GM18520 (cell line): ENCODE data around the gene C3.

Source experiments
- ATAC-seq: cut with Tn5 transposase; IDR thresholded peaks from one replicate; pipeline ENCODE4 v1.9.1; 2021; ENCODE audit not compliant: unreplicated experiment

C3 gene

GRCh38 chr19:6745965-6746364 is 25.5 kb upstream of the C3 start:
- no peak for ATAC-seq

- no peak for ATAC-seq
Measured at GRCh38 chr19:6744381-6745301, 24.2 kb upstream of the C3 start.

- no peak for ATAC-seq
Measured at GRCh38 chr19:6743714-6744380, 23.4 kb upstream of the C3 start.

DNA sequence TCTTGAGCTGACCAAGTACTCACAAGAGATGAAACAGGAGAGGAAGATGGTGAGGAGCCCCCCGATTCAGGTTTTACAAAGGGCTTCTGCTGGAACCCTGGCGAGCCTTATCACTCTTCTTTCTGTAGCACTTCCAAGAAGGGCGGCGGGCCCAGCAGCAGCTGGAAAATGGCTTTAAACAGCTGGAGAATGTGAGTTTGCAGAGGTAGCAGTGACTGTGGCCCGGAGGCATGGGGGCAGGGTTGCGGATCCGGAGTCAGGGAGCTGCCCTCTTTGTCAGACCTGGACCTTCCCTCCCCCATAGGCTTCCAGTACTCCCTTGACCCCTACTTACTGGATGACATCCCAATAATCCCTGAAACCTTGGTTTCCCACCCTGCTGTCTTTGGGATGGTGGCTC is 22.6 kb upstream of the C3 start:
- no peak for ATAC-seq

DNA sequence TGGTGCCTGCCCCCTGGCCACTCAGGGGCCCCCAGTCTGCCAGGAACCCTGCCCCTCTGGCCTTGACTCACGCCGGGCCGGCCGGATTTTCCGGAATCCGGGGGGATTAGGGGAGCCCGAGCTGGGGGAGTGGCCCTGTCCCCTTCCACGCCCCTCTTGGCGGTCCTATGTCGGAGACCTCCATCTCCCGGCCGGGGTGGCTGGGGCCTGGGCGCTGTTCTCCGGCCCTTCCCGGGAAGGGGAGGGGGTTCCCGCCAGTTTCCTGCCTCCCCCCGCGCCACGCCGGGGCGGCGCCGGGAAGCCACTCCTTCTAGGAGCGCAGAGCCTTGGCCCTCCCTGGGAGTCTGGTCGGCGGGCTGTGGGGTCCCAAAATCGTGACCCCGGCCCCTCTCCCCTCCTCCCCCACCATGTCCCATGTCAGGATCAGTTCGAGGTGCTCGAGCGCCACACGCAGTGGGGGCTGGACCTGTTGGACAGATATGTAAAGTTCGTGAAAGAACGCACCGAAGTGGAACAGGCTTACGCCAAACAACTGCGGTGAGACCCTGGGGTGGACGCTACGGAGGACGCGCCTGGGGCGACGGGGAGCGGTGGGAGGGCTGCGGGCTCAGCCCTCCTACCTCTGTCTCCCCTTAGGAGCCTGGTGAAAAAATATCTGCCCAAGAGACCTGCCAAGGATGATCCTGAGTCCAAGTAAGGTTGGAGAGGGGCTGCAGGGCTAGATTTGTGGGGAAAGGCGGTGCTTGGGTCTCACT is 20.3 kb upstream of the C3 start:
- ATAC-seq, result no peak

- no peak for ATAC-seq
Measured at GRCh38 chr19:6739883-6740588, 19.6 kb upstream of the C3 start.

GRCh38 chr19:6739390-6739882 is 19.0 kb upstream of the C3 start, which contains the start of gene TRIP10:
TSS of gene TRIP10 (plus strand) at chr19:6739680. CDS start at chr19:6739762, 82 bp downstream.
- ATAC-seq, result no peak

DNA sequence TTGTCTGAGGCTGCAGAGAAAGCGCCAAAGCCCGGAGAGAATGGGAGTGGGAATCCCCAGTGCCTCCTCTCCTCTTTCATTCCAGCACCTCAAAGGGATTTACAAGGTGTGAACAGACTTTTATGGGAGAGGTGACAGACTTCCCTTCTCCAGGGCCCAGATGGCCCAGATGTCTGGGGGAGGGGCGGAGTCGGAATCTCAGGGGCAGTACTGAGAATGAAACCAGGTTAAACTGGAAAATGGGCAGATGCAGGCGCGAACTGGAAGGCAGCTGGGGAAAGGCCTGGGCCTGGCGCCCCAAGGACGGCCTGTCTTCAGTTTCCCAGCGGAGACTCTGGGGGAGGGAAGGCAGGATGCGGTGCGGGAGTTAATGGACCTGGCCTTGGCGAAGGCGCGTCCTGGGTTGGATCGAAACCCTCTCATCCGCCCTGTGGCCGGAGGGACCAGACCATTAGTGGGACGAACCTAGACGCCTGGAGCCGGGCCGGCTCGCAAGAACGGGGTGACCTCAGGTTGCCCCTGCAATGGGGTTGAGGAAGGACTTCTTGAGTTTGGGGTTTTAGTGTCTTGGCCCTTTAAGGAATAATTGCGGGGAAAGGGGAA is 18.4 kb upstream of the C3 start:
- ATAC-seq, result no peak

- ATAC-seq, result peak; percentile 14
Measured at GRCh38 chr19:6737873-6738786, 17.7 kb upstream of the C3 start.

DNA sequence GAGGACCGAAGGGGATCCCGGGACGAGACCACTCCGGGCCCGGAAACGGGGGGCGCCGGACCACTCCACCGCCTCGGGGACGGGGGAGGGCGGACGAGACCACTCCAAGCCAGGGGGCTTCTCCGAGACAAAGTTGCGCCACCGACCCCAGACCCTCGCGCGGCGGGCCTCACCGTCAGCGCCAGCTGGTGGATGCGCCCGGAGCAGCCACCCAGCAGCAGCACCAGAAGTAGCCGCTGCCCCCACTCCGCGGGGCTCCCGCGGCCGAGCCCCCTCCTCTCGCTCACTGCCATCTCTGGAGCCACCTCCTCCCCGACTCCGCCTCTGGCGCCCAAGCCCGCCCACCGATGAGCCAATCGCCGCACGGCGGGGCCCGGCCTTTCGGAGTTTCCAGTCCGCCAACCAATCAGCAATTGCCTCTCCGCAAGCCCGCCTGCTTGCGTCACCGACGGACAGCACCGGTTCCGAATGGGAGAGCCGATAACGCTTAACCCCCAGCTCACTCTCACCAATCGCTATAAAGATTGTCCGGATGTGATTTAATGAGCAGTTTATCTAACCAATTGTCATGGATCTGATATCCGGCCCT is 16.9 kb upstream of the C3 start, which contains the start of gene GPR108:
TSS of gene GPR108 (minus strand) at position 297 of the 589 bp plus-strand sequence. CDS start at position 293, 4 bp downstream.
- peak; percentile 59 for ATAC-seq

- no peak for ATAC-seq
Measured at GRCh38 chr19:6736917-6737283, 16.4 kb upstream of the C3 start.

GRCh38 chr19:6736169-6736916 is 15.9 kb upstream of the C3 start:
- ATAC-seq, result no peak

GRCh38 chr19:6735181-6735911 is 14.9 kb upstream of the C3 start:
- ATAC-seq, result no peak

DNA sequence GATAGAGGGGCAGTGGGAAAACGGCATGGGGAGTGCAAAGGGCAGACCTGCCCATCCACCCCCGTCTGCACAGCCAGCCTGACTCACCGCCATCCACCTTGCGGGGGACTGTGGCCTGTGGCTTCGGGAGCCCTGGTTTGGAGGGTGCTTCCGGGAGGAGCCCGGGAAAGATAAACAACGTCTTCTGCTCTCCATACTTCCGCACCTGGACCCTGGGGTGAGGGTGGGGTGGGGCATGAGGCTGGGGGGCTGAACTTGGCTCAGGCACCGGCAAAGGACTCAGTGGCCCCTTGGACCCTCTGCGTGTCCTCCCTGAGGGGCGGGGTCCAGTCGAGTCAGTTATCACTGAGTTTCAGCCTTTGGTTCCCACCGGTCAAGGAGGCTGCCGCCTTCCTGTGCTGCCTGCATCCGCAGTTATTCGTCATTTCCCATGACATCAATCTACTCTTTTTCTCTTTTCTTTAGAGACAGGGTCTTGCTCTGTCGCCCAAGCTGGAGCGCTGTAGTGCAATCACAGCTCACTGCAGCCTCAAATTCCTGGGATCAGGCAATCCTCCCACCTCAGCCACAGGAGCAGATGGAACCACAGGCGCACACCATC is 13.7 kb upstream of the C3 start:
- no peak for ATAC-seq

GRCh38 chr19:6733338-6734095 is 13.1 kb upstream of the C3 start:
- no peak for ATAC-seq

- ATAC-seq, result no peak
Measured at GRCh38 chr19:6732803-6733337, 12.4 kb upstream of the C3 start.
